GM18909 (cell line): Measurements from ENCODE around the gene GSDME.
"Not testable (repeated sequence)": the region's sequence is repeated elsewhere in the genome, so short reads cannot be mapped to it uniquely, and the experiment has no call there.

ENCODE experiments used
- ATAC-seq: cut with Tn5 transposase; IDR thresholded peaks from one replicate; pipeline ENCODE4 v1.9.1; 2021; ENCODE audit warnings: mild to moderate bottlenecking; ENCODE audit not compliant: unreplicated experiment, poor library complexity

The GSDME gene

DNA sequence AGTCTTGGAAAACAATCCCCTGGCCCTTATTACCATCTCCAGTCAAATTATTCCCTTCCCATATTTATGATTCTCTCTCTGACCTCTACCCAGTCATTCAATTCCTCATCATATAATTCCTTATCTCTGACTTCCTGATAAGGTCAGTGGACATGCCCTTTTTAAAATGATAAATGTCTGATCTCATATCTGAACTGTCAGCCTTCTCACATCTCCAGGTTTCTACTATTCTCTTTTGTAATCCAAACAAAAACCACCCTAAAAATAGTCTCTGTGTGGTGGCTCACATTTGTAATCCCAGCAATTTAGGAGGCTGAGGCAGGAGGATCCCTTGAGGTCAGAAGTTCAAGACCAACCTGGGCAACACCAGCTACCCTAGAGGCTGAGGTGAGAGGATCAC lies 11.9 kb downstream of the GSDME start:
- no peak for ATAC-seq

DNA sequence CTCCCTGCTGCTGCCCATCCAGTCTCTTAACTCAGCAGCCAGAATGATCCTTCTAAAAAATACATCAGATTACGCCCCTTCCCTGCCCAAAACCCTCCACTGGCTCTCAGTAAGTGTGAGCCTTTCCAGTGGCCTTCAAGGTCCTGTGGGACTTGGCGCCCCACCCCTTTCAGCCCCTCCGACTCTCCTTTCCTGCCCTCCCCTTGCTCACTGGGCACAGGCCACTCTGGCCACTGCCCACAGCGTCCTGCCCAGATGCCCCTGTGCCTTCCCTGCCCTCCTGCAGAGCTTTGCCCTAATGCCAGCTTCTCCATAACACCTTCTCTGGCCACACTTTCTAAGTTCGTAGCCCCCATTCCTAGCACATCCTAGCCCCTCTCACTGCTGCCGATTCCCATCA lies 13.8 kb downstream of the GSDME start:
- ATAC-seq = no peak

DNA sequence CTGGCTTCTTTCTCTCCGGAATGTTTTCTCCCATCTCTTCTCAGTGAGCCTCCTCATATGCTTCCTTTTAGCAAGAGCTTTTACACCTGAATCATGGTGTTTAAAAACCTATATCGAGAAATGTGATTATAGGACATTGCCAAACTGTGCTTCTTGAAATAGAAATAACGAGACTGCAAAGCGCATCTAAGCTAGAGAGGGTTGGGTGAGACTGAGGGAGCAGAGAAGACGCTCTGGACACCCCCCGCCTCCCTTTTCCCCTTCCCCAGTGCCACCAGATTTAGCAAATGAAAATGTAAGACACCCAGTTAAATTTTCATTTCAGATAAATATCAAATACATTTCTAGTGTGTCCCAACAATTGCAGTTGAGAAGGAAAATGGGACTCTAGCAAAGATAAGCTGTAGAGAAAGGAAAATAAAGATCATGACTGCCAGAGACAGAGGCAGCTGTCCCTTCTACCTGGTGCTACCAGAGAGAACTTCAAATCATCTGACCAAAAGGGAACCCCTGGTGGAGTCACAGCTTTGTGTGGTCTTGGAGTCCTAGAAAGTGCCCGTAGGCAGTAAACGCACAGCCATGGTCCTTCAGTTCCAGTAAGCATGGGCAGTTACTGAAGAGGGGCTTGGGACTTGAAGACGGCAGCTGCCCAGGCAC lies 14.6 kb downstream of the GSDME start:
- no peak for ATAC-seq

DNA sequence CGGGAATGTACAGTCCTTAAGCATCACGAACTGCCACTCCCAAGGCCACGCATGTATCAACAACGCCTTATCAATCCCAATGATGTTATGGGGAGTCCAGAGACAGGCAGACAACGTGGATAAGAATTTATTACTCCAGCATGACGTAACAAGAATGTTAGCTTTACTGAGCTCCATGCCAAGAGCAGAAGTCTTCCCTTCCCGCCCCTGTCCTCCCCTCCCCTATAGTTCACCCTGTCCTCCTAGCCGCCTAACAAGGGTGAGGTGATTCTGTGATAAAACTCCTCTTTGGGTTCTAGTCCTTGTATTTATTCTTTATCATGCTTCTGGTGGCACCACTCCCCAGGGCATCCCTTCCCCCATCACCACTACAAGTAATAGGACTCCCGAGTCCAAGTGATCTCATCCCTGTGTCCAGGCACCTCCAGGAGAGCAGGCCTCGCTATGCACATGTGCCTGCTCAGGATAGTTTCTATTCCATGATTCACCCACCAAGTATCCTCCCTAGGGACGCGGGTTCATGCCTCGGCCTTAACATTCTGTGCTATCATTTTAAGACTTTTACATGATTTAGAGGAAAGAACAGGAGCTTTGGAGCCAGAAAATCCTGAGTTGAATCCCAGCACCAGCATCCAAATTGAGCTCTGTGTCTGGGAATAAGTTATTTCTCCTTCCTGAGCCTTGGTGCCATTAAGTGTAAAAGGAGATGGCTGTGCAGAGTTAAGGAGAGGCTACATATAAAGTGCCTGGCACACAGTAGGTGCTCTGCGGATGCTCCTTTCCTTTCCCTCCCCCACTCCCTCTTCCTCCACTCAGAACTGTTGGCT lies 15.4 kb downstream of the GSDME start:
- ATAC-seq = no peak

DNA sequence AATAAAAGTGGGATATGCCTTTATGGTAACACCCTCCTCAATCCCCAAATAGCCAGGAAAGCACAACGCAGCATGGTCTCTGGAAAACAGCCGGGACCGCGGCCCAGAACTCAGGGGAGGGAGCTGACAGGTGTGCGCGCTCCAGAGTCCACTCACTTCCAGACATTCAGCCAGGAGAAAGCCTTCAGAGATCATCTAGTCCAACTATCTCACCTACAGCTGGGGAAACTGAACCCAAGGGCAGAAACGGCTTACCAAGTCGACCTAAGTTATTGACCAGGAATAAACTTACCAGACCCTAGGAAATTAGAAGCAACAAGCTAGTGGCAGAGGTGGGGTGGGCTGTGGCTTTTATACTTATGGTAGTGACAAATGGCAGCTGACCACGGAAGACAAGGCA lies 16.4 kb downstream of the GSDME start:
- ATAC-seq = no peak

DNA sequence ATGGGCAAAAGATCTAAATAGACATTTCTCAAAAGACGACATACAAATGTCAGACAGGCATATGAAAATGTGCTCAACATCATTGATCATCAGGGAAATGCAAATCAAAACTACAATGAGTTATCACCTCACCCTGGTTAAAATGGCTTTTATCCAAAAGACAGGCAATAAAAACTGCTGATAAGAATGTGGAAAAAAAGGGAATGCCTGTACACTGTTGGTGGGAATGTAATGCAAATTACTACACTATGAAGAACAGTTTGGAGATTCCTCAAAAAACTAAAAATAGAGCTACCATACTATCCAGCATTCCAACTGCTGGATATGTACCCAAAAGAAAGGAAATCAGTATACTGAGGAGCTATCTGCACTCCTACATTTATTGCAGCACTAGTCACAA lies 18.0 kb downstream of the GSDME start:
- no peak for ATAC-seq

DNA sequence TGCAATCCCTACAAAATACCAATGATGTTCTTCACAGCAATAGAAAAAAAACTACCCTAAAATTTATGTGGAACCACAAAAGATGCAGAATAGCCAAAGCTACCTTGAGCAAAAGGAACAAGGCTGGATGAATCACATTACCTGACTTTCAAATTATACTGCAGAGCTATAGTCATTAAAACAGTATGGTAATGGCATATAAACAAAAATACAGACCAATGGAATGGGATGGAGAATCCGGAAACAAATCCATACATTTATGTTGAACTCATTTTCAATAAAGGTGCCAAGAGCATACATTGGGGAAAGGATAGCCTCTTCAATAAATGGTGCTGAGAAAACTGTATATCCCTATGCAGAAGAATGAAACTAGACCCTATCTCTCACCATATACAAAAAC lies 18.7 kb downstream of the GSDME start:
- ATAC-seq = no peak

DNA sequence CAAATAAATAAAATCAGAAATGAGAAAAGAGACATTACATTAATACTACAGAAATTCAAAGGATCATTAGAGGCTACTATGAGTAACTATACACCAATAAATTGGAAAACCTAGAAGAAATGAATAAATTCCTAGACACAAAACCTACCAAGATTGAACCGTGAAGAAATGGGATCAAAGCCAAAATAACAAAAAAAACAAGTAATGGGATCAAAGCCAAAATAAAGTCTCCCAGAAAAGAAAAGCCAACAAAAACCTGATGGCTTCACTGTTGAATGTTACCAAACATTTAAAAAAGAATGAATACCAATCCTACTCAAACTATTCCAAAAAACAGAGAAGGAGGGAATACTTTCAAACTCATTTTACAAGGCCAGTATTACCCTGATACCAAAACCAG lies 20.0 kb downstream of the GSDME start:
- no peak for ATAC-seq

DNA sequence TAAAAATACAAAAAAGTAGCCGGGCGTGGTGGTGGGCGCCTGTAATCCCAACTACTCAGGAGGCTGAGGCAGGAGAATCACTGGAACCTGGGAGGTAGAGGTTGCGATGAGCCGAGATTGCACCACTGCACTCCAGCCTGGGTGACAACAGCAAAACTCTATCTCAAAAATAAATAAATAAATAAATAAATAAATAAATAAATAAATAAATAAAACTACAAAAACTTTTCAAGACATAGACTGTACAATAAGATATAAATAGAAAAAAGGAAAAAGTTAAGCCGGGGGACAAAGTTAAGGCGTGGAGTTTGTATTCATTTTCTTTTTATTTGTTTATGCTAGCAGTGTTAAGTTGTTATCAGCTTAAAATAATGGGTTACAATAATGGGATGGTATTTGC lies 21.7 kb downstream of the GSDME start:
- not testable (repeated sequence) for ATAC-seq

DNA sequence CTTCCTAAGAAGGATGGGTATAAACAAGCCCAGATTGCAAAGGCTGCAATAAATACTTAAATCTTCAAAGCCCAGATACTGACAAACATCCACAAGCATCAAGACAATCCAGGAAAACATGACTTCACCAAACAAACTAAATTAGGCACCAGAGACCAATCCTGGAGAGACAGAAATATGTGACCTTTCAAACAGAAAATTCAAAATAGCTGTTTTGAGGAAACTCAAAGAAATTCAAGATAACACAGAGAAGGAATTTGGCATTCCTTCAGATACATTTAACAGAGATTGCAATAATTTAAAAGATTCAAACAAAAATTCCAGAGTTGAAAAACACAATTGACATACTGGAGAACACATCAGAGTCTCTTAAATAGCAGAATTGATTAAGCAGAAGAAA lies 23.0 kb downstream of the GSDME start:
- no peak for ATAC-seq

DNA sequence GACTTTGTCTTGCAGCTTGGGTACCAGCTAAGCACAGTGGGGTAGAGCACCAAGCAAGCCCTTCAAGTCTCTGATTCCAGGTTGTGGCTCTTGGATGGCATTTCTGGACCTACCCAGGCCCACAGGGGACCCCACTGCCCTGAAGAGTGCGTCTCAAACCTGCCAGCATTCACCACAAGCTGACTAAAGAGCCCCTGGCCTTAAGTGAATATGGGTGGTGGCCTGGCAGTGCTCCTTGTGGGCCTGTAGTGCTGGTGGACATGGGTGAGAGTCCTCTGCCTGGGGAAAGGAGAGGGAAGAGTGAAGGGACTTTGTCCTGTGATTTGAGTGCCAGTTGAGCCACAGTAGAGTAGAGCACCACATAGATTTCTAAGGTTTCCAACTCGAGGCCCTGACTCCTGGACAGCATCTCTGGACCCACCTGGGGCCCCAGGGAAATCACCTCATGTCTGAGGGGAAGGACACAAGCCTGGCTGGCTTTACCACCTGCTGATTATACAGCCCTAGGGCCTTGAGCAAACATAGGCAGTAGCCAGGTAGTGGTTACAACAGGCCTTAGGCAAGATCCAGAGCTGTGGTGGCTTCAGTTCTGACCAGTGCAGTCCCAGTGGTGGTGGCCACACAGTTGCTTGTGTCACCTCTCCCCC lies 23.7 kb downstream of the GSDME start:
- peak; percentile 4 for ATAC-seq

DNA sequence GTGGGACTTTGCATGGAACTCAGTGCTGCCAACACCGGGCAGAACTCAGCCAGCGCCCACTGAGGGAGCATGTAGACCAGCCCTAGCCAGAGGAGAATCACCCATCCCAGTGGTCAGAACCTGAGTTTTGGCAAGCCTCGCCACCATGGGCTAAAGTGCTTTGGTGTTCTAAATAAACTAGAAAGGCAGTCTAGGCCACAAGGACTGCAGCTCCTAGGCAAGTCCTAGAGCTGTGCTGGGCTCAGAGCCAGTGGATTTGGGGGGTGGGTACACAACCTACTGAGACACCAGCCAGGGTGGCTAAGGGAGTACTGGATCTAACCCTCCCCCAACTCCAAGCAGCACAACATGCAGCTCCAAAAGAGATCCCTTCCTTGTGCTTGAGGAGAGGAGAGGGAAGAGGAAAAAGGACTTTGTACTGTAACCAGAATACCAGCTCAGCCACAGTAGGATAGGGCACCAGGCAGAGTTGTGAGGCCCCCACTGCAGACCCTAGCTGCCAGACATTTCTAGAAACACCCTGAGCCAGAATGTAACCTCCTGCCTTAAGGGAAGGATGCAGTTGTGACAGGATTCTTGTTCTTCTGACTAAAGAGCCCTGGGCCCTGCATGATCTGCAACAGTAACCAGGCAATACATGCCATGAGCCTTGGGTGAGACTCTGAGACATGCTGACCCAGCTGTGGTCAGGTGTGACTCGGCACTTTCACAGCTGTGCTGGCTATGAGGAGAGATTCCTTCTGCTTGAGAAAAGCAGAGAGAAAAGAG lies 24.4 kb downstream of the GSDME start:
- peak; percentile 71 for ATAC-seq

DNA sequence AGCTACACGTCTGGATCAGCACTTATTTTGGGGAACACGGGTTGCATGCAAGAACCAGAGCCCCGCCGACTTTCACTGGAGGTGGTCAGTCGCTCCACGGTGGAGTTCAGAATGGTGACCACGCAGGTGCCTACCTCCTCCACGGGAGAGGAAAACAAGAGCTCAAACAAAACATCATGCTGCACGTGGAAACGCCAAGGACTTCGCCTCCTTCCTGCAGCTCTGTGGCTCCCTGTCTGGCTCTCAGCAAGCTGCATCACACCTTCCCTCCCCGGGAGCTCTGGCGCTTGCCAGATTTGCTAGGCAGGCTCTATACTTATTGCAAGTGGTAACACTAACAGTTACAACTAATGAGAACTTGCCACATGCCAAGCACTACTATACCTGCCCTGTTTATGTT lies 26.0 kb downstream of the GSDME start:
- no peak for ATAC-seq

DNA sequence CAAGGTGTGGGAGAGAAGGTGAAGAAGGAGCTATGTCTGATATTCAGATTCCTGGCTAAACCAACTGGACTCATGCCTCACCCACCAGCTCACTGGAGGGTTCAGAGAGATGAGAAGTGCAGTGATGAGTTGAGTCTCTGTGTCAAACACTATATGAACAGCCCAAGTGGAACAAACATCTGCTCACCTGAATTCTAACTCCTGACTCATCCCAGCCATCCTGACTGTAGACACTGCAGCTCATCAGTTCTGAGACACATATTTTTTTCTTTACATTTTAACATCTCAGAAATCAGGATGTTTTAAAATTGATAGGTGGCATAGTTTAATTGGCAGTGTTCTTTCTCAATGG lies 27.3 kb downstream of the GSDME start:
- no peak for ATAC-seq

DNA sequence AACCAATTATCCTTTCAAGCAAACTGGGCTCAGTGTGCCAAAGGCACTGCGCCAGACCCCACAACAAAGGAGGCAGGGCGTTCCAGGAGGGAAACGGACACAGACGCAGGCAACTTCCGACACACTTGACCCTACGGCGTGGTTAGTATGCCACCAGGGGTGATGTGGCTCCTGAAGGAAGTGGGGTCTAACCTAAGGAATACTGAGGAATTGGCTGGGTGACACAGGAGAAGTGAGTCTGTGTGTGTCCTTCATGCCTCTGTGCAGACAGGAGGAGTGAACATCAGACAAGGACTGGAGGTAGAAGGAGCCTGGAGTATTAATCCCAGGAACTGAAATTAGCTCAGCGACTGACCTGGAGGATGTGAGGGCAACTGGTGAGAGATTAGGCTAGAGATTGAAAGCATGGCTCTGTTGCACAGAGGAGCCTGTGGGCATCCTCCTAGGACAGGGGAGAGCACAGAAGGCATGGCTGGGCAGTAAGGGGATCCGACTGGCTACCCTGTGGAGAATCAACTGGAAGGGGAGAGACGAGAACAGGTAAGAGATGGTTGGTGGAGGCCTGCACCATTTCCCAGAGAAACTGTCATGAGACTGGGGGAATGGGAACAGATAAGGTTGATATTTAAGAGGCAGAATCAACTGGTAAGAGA lies 27.8 kb downstream of the GSDME start:
- no peak for ATAC-seq

DNA sequence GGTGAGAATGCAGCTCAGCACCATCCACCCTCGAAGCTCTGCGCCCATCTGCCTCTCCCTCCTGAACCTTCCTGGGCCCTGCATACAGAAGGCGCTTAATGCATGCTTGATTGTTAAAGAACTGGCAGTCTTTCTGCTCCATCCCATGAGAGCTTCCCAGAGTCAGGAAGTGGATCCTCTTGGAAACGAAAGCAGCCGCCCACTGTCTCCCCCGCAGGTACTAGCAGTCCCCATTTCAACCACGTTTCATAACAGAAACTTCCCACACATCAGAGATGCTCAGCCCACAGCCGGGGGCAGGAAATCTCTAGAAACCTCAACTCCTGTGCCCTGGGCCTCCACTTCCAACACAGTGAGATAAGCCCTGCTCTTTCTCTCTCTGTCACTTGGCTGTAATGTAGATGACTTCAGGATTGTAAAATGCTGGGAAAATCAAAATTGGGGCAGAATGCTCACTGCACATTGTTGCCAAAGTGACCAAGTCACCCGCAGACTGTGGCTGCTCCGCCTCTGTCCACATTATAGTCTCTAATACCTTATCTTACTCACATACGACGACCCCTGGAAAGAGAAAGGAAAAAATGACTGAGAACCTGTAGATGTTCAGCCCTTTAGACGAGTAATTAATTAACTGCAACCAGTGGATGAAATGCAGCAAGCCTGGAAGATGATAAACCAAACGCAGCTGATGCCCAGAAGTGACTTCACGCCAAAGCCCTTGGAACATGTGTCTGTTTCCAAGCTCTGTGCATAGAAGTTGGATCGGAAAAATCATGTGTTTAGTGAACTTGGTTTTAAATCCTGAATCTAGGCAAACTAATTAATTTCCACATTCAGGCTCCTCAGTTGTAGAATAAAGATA lies 28.5 kb downstream of the GSDME start:
- peak; percentile 42 for ATAC-seq

DNA sequence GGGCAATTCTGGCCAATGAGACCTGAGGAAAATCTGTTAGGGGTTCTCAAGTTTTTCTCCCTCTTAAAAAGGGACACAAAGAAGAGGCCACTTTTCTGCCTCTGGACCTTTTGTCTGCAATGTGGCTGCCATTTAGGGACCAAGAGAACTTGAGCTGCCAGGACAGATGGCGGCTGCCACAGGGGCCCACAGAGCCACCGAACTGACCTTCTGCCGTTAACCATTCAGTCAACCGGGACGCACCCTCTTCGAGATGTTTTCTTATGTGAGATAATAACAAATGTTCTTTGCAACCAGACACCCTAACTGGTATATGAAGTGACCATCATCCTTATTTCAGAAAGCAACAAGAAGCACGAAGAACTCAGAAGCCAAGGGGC lies 29.2 kb downstream of the GSDME start:
- ATAC-seq = no peak

DNA sequence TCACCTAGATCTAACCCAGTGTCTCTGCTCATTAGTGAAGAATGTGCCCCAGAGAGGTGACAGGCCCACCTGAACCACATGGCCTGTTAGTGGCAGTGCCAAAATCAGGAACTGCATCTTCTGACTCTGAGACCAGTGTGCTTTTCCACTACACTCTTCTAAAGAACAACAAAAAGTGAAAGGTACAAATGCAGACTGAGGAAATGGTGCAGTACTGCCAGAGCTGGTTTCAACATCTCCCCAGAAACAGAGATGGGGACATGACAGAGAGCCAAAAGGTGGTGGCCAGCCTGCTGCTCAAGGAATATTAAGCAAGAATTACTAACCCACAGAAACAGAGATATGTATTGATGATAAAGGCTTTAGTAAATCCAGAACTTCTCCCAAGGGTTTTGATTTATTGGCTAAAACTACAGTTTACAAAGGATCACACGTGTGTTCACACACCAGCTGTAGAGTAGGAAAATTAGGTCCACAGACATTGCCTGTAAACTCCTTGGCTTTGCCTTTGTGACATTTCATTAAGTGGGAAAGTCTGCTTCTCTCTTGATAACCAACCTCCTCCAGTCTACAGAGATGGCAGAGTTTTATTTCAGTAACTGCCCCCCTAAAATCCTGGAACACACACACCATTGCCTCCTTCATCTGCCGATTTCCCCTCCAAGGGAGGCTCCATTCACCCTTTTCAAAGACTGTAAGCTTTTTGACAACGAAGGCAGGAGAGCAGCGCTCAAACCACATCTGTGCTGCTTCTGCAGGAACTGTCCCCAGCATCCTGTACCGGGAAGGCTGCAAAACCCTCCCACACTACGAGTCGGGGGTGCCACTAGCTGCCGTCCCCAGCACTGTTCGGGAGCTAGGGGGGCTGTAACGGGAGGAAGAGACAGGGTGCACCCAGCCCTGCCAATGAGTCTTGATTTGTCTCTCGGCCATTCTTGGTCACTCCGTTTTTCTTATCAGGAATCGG lies 29.8 kb downstream of the GSDME start:
- peak; percentile 79 for ATAC-seq
